Activated naive CD8-positive, alpha-beta T cell (primary cell): ENCODE measurements around the gene SPR.

Source experiments
- H3K27ac Mint-ChIP-seq: one replicate; pipeline ENCODE4 v1.8.0; 2021; ENCODE audit warnings: mixed read lengths
- H3K27me3 Mint-ChIP-seq: one replicate; pipeline ENCODE4 v1.8.0; 2021; ENCODE audit warnings: mixed read lengths
- H3K36me3 Mint-ChIP-seq: one replicate; pipeline ENCODE4 v1.8.0; 2021; ENCODE audit warnings: mixed read lengths
- H3K4me1 Mint-ChIP-seq: one replicate; pipeline ENCODE4 v1.8.0; 2021; ENCODE audit warnings: low read depth, mixed read lengths
- H3K4me3 Mint-ChIP-seq: one replicate; pipeline ENCODE4 v1.8.0; 2021; ENCODE audit warnings: mild to moderate bottlenecking, mixed read lengths
- H3K9me3 Mint-ChIP-seq: one replicate; pipeline ENCODE4 v1.8.0; 2021; ENCODE audit warnings: low read depth, mixed read lengths

SPR gene

DNA sequence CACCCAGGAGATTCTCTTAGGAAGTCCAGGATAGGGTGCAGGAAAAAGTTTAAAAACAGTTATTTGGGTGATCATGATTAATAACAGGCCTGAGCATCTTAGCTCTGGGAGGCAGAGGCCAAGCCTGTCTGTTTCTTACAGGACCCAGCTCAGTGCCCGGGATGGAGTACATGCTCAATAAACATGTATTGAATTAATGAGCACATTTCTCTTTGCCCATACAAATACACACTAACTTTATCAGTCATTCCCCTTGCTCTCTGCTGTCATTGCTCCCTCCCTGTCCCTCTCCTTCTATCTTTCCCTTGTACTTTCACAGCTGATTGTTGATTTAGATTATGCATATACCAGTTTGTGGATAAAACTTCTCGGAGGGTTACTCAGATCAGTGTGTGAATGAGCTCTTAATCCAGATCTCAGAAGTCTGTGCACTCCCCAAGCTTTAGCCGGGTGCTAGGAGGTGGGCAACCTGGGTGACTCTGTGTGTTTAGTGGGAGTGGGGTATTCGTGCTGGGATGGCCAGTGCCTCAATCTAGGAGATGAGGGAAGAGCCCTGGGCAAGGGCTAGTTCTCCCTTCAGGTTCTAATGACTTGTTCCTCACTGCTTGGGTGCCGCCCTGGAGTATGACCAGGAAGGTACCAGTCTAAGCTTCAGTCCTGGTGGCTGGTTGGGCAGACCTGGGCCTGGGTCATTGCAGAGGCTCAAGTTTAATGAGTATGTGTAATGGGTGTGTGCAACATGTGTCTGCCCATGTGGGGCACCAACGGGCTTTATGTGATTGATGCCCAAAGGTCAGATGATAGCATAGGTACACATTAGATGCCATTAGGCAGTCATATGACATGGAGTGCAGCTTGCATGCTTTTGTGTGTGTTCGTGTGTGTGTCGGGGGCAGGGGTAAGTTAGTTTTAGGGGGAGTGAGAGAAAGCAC is 40.7 kb downstream of the SPR start:
- Mint-ChIP-seq H3K4me3 (no peak overlapping the region), H3K27me3 (peaks cover 16% of the 10 kb centered on the region), H3K36me3 (no peaks in the 10 kb centered on the region), H3K27ac (no peak overlapping the region), H3K9me3 (no peaks in the 10 kb centered on the region), H3K4me1 (peaks cover 5% of the 10 kb centered on the region)

DNA sequence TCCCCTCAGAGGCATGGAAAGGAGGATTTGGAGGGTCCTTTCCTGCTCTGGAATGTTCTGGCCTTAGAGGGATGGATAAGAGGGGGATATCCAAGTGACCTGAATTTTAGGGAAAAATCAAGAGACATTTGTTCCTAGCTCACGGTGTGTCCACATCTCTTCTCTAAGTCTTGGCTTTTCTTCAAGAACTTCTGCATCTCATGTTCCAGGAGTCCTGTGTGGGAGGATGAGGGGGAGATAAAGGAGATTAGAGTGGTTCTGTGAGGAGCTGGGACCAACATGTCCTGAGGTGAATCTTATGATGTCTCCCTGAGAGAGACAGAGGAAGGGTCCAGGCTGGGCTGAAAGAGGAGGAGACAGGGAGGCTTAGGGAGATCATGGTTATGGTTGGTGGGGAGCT is 41.8 kb downstream of the SPR start:
- Mint-ChIP-seq H3K4me1 (no peaks in the 10 kb centered on the region), H3K36me3 (no peaks in the 10 kb centered on the region), H3K4me3 (no peak overlapping the region), H3K27me3 (peaks cover 5% of the 10 kb centered on the region), H3K9me3 (no peaks in the 10 kb centered on the region), H3K27ac (no peak overlapping the region)

DNA sequence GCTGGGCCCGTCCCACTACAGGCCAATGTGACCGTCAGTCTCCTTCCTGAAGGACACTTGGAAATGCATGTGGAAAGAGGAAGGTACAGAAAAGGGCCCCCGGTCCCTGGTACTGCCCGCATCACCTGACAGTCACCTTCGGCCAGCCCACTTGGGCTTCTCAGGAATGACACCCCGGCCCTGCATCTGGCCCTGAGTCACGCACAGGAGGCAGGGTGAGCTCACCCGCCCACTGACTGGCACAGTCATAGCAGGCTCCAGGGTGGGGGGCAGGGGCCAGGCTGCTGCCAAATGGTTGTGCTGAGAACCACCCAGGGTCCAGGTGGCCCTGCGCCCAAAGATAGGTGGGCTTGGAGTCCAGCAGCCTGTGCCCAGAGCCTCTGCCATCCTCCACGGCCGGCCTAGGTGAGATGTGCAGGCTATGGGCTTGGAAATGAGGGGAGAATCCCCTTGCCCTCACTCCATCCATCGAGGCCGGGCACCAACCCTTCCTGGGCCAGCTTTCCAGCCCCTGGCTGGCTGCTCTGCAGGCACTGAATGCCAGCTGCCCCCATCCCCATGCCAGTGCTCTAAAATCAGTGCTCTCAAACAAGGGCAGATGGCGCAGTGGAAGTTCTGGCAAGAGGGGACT is 44.2 kb downstream of the SPR start:
- no peaks in the 10 kb centered on the region for H3K4me1 Mint-ChIP-seq
- H3K4me3 Mint-ChIP-seq, result no peak overlapping the region
- no peaks in the 10 kb centered on the region for H3K36me3 Mint-ChIP-seq
- H3K27me3 Mint-ChIP-seq, result peaks cover 9% of the 10 kb centered on the region
- no peaks in the 10 kb centered on the region for H3K9me3 Mint-ChIP-seq
- no peak overlapping the region for H3K27ac Mint-ChIP-seq

DNA sequence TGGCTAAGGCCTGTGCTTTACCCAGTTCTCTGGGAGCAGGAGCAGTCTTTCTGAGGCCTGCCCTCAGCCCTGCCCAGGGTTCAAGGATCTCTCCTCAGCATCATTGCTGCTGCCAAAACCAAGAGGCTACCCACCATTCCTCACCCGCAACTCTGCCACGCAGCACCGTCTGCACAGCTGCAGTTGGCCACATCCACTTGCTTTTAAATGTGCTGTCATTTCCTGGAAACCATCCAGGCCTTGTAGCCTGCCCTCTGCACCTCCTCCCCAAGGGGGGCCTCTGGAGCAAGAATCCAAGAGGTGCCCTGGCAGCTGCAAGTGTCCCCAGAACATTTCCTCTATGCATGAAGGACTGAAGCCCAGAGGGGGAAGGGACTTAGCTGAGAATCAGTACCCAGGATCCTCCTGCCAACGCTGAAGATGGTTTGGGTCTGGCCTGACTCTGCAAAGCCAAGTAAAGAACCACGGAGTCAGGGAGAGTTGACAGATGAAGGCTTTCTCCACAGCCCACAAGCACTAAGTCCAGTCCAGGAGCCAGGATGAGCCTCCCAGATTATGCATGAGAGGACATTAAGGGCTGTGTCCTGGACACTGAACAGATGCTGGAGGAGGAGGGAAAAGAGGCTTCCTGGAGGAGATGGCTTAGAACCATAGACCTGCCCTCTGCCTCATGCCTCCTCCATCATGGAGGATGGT is 45.0 kb downstream of the SPR start:
- Mint-ChIP-seq H3K36me3 (no peaks in the 10 kb centered on the region), H3K27ac (no peak overlapping the region)

DNA sequence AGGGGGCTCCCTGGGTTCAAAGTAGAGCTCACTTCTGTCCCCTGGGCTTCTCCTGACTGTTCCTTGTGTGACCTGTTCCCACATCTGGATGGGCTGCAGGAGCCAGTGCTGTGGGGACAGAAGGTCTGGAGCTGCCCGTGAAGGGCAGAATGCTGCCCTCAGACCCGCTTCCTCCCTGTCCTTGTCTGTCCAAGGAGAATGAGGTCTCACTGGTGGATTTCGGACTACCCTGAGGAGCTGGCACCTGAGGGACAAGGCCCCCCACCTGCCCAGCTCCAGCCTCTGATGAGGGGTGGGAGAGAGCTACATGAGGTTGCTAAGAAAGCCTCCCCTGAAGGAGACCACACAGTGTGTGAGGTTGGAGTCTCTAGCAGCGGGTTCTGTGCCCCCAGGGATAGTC is 45.6 kb downstream of the SPR start:
- Mint-ChIP-seq H3K36me3 (no peaks in the 10 kb centered on the region), H3K4me3 (no peak overlapping the region), H3K27me3 (peaks cover 9% of the 10 kb centered on the region), H3K9me3 (no peaks in the 10 kb centered on the region), H3K4me1 (no peaks in the 10 kb centered on the region), H3K27ac (no peak overlapping the region)

More for the DNA sequence above, 45.0 kb downstream of the SPR start:
- peaks cover 9% of the 10 kb centered on the region for H3K27me3 Mint-ChIP-seq
- no peaks in the 10 kb centered on the region for H3K4me1 Mint-ChIP-seq
- H3K9me3 Mint-ChIP-seq, result no peaks in the 10 kb centered on the region
- no peak overlapping the region for H3K4me3 Mint-ChIP-seq

DNA sequence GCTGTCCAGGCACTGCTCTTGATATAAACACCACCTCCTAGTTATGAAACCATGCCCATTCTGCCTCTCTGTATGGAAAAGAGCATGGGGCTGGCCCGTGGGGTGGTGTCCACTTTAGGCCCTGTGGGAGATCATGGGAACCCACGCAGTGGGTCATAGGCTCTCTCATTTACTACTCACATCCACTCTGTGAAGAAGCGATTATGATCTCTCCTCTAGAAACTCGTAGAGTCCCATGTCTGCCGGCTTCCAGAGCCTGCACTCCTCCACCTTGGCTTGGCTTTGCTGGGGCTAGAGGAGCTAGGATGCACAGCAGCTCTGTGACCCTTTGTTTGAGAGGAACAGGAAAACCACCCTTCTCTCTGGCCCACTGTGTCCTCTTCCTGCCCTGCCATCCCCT is 46.0 kb downstream of the SPR start:
- H3K27ac Mint-ChIP-seq, result no peak overlapping the region
- H3K4me1 Mint-ChIP-seq, result no peaks in the 10 kb centered on the region
- H3K4me3 Mint-ChIP-seq, result no peak overlapping the region
- peaks cover 9% of the 10 kb centered on the region for H3K27me3 Mint-ChIP-seq
- H3K36me3 Mint-ChIP-seq, result no peaks in the 10 kb centered on the region
- H3K9me3 Mint-ChIP-seq, result no peaks in the 10 kb centered on the region

DNA sequence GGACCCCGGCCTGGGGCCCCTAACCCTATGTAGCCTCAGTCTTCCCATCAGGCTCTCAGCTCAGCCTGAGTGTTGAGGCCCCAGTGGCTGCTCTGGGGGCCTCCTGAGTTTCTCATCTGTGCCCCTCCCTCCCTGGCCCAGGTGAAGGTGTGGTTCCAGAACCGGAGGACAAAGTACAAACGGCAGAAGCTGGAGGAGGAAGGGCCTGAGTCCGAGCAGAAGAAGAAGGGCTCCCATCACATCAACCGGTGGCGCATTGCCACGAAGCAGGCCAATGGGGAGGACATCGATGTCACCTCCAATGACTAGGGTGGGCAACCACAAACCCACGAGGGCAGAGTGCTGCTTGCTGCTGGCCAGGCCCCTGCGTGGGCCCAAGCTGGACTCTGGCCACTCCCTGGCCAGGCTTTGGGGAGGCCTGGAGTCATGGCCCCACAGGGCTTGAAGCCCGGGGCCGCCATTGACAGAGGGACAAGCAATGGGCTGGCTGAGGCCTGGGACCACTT is 46.5 kb downstream of the SPR start:
- Mint-ChIP-seq H3K9me3 (no peaks in the 10 kb centered on the region), H3K4me1 (no peaks in the 10 kb centered on the region), H3K4me3 (no peak overlapping the region), H3K36me3 (no peaks in the 10 kb centered on the region), H3K27ac (no peak overlapping the region), H3K27me3 (peaks cover 9% of the 10 kb centered on the region)

DNA sequence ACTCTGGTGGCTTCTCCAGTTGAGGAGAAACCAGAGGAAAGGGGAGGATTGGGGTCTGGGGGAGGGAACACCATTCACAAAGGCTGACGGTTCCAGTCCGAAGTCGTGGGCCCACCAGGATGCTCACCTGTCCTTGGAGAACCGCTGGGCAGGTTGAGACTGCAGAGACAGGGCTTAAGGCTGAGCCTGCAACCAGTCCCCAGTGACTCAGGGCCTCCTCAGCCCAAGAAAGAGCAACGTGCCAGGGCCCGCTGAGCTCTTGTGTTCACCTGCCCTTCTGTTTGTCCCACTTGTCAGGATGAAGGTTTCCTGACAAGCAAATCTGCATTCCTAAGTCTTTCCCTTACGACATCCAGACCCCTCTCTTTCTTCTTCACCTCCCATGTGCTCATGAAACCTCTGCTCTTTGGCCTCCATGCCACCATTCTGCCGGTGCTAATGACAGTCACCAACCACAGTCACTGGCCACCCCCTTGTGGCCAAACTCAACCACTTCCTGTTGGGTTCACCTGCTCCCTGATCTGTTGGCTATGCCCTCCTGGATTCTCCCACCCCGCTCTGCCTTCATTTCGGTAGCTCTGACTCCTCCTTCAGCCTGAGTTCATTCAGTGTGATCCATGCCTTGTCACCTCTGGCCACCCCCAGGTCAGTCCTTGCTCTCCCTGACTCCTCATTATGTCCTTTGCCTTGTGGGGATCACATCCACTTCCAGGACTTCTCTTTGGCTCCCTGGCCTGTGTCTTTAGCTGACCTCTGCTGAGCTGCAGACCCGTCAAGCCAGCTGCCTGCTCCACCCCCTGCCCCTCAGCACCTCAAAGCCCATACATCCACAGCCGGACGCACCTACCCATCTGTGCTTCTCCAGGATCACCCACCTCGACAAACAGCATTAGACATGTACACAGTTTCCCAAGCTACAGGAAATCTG is 47.7 kb downstream of the SPR start:
- no peaks in the 10 kb centered on the region for H3K4me1 Mint-ChIP-seq
- H3K27ac Mint-ChIP-seq, result no peak overlapping the region
- peaks cover 9% of the 10 kb centered on the region for H3K27me3 Mint-ChIP-seq
- H3K4me3 Mint-ChIP-seq, result no peak overlapping the region
- no peaks in the 10 kb centered on the region for H3K36me3 Mint-ChIP-seq
- no peaks in the 10 kb centered on the region for H3K9me3 Mint-ChIP-seq

DNA sequence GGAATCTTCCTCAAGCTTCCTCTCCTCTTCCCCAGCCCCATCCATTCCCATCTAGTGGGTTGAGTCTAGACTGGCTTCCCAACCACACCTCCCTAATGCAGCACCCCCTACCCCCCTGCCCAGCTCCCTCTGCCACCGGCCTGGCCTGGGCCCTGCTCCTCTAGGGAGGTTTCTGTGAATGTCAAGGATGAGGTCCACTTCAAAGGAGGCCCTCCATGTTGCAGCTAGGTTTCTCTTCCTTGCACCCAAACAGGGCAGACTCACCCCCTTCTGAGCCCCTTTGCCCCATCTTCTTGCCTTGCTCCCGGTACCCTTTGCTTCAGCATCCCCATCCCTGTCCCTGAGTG is 48.4 kb downstream of the SPR start:
- H3K36me3 Mint-ChIP-seq, result no peaks in the 10 kb centered on the region
- no peaks in the 10 kb centered on the region for H3K9me3 Mint-ChIP-seq
- H3K4me1 Mint-ChIP-seq, result no peaks in the 10 kb centered on the region
- H3K27ac Mint-ChIP-seq, result no peak overlapping the region
- H3K4me3 Mint-ChIP-seq, result no peak overlapping the region
- H3K27me3 Mint-ChIP-seq, result peaks cover 9% of the 10 kb centered on the region

DNA sequence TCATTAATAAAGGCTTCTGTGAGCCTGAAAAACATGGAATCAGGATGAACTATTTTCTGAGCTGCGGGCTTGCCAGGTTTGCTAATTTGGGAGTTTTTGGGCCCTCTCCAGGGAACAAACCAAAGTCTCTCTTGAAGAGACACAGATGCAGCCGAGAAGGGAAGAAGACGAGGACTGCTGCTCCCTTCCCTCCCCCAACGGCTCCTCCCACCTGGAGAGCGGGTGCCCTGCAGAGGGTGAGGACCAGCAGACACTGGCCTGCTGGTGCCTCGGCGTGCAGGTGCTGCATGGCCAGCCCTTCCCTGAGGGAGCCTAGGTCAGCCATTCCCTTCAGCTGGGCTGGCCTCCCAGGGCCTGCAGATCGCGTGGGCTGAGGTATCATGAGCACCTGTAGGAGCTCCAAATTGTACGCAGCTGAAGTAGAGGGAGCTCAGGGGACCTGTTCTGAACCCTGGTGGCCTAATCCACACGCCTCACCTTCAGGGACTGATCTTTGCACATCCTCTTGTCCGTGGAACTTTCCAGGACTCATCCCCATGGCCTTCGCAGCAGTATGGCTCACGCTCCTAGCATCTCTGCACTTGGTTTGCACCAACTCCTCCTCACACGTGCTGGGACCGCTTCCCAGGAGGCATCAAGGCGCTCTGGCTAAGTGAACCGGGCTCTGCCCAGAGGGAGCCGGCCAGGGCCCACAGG is 49.6 kb downstream of the SPR start:
- Mint-ChIP-seq H3K36me3 (no peaks in the 10 kb centered on the region), H3K9me3 (no peaks in the 10 kb centered on the region), H3K4me3 (no peak overlapping the region), H3K4me1 (no peaks in the 10 kb centered on the region), H3K27ac (no peak overlapping the region), H3K27me3 (peaks cover 7% of the 10 kb centered on the region)

DNA sequence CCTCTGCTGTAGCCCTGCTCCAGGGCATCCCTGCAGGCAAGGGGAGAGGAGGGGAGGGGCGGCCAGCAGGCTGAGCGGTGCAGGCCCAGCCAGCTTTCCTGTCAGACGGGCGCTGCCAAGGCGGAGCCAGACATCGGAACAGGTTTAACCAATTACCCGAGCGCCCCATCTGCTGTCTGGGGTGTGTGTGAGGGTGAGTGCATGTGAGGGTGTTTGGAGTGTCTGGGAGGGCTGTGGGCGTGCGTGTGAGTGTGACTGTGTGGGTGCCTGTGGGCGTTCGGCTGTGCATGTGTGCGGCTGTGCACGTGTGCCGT is 50.1 kb downstream of the SPR start:
- no peak overlapping the region for H3K27ac Mint-ChIP-seq
- H3K4me3 Mint-ChIP-seq, result no peak overlapping the region
- no peaks in the 10 kb centered on the region for H3K36me3 Mint-ChIP-seq
- H3K27me3 Mint-ChIP-seq, result peaks cover 7% of the 10 kb centered on the region
- no peaks in the 10 kb centered on the region for H3K4me1 Mint-ChIP-seq
- no peaks in the 10 kb centered on the region for H3K9me3 Mint-ChIP-seq

DNA sequence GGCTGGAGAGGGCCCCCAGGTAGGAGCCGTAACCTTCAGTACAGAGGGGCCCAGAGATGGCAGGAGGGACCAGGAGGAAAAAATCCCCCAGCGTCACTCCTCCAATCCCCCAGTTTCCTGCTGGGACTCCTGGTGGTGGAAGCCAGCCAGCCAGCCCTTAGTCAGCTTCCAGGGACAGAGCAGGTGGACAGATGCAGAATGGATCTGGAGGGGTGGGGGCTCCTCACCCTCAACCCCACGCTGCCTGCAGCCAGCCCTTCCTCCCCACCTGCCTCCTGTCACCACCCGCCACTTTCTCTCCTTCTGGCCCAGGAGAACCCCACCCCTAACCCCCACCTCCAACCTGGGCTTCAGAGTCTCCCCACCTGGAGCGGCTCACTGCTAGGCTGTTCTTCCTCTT is 51.2 kb downstream of the SPR start:
- H3K27ac Mint-ChIP-seq, result no peak overlapping the region
- H3K4me3 Mint-ChIP-seq, result no peak overlapping the region
- H3K4me1 Mint-ChIP-seq, result no peaks in the 10 kb centered on the region
- H3K27me3 Mint-ChIP-seq, result peaks cover 7% of the 10 kb centered on the region
- no peaks in the 10 kb centered on the region for H3K36me3 Mint-ChIP-seq
- H3K9me3 Mint-ChIP-seq, result no peaks in the 10 kb centered on the region

DNA sequence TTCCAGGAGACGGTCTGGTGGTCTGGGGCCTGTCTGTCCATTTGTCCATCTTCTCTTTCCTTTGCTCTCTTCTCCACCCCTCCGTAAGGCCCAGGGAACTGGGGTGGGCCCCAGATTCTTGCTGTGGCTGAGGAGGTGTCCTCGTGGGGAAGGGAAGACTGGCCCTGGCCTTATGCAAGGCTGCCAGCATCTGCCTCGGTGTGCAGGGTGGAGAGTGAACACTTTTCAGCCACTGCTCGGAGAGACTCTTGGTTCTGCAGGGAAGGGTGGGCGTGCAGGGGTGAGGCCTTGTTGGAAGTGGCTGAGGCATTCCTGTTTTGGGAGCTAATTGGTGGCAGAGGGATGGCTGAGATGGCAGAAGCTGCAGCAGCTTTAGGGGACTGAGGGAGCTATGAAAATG is 53.2 kb downstream of the SPR start:
- Mint-ChIP-seq H3K27ac (no peak overlapping the region), H3K27me3 (peaks cover 4% of the 10 kb centered on the region), H3K4me3 (no peak overlapping the region), H3K36me3 (no peaks in the 10 kb centered on the region), H3K9me3 (no peaks in the 10 kb centered on the region), H3K4me1 (no peaks in the 10 kb centered on the region)

DNA sequence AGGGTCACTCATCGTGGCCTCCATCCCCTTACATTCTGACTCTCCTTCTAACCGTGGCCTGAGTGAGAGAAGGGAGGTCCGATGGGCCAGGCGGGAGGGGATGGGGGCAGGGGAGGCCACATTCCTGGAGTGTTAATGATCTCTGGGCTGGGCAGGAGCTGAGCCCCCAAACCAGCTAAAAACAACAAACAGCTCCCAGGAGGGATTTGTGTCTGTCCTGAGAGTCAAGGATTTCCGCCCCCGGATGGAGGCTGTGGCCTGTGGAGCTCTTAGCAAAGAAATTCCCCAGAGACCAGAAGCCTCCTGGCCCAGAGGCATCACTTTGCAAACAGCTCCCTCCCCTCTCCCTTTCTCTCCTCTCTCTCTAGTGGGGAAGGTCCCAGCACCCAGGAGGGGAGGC is 53.6 kb downstream of the SPR start:
- Mint-ChIP-seq H3K27ac (no peak overlapping the region), H3K9me3 (no peaks in the 10 kb centered on the region), H3K4me3 (no peak overlapping the region), H3K4me1 (no peaks in the 10 kb centered on the region), H3K27me3 (peaks cover 3% of the 10 kb centered on the region), H3K36me3 (no peaks in the 10 kb centered on the region)
